HepG2 (cell line): Measurements from ENCODE around the gene MYPN. TPM values are rescaled to one million over a fixed set of nuclear protein-coding genes. Genes with fewer than 3 reads are reported as not detected.

Experiments used
- ATAC-seq: fragments of 200-7000 bp; cut with Tn5 transposase; 3 replicates; pipeline ENCODE4 v1.9.1; 2020; ENCODE audit warnings: mild to moderate bottlenecking, moderate library complexity
- BruUV-seq: library from RNA; stranded (reverse); fragments of 400-500 nt; replicated peaks from 2 replicates; lab custom pipeline; 2021; lab: Mats Ljungman, UMichigan
- CTCF ChIA-PET: fragments of 300-600 bp; formaldehyde crosslinking; extraction: SDS; loops from one replicate; lab custom pipeline; 2021; ENCODE audit warnings: low total read pairs, inconsistent platforms, low intra/inter-chr PET ratio; lab: Yijun Ruan, JAX
- POLR2A ChIA-PET: fragments of 350-600 bp; sonication (Branson Sonifier 250); formaldehyde crosslinking; loops from one replicate; lab custom pipeline; 2020; ENCODE audit warnings: antibody characterized with exemption, inconsistent platforms; lab: Yijun Ruan, JAX
- DNase-seq: peaks from one replicate; pipeline ENCODE4 v3.0.0-alpha.2; 2015; ENCODE audit warnings: low spot score
- FAIRE-seq: peaks from 3 replicates; lab custom pipeline; 2011; peaks lifted over from hg19 to GRCh38; lab: Jason Lieb, UNC
- H2AFZ ChIP-seq: one replicate; pipeline ENCODE4 v1.6.1; 2011; ENCODE audit warnings: low read length, inconsistent platforms
- H3K27ac ChIP-seq: fragments of 300-600 bp; 3 replicates; pipeline ENCODE4 v1.8.0; 2011; ENCODE audit warnings: mixed run types, mild to moderate bottlenecking, mixed read lengths, low read length, inconsistent platforms; ENCODE audit not compliant: insufficient read depth; ENCODE audit errors: extremely low read length
- H3K27me3 ChIP-seq, 2 experiments: fragments of 200-600 bp in 1 of 2; 2 replicates in 1 of 2; 3 replicates in 1 of 2; pipeline versions ENCODE4 v1.6.0 to v1.8.0; 2011; ENCODE audit warnings: low read length in 2 of 2, mild to moderate bottlenecking in 2 of 2, moderate library complexity in 2 of 2, inconsistent platforms in 1 of 2; ENCODE audit not compliant: insufficient read depth in 2 of 2, control insufficient read depth in 1 of 2
- H3K36me3 ChIP-seq, 2 experiments: fragments of 200-600 bp in 1 of 2; replicated peaks in 1 of 2; 2 replicates in 1 of 2; 3 replicates in 1 of 2; pipeline versions ENCODE4 v1.5.1 to v1.8.0; 2011; ENCODE audit warnings: low read length in 2 of 2, inconsistent platforms in 1 of 2; ENCODE audit not compliant: insufficient read depth in 2 of 2, control insufficient read depth in 1 of 2
- H3K4me1 ChIP-seq: 2 replicates; pipeline ENCODE4 v1.5.1; 2012; ENCODE audit warnings: low read length, inconsistent platforms; ENCODE audit not compliant: insufficient read depth
- H3K4me2 ChIP-seq: 2 replicates; pipeline ENCODE4 v1.6.0; 2011; ENCODE audit warnings: low read depth, low read length, inconsistent platforms
- H3K4me3 ChIP-seq, 3 experiments: fragments of 200-600 bp in 1 of 3; sonication (generic), shearing (Covaris generic) in 1 of 3; replicated peaks in 1 of 3; 2 replicates each; pipeline ENCODE4 v1.5.1; 2011 to 2016; ENCODE audit warnings: low read length in 3 of 3, inconsistent platforms in 2 of 3, low read depth in 2 of 3, mild to moderate bottlenecking in 2 of 3, control low read depth in 1 of 3, mixed read lengths in 1 of 3; ENCODE audit not compliant: insufficient read depth in 1 of 3
- H3K79me2 ChIP-seq: one replicate; pipeline ENCODE4 v1.6.1; 2011; ENCODE audit warnings: low read length, inconsistent platforms; ENCODE audit not compliant: insufficient read depth
- H3K9ac ChIP-seq: 2 replicates; pipeline ENCODE4 v1.6.0; 2011; ENCODE audit warnings: mild to moderate bottlenecking, low read depth, low read length, inconsistent platforms; ENCODE audit not compliant: insufficient read depth
- H3K9me3 ChIP-seq: 2 replicates; pipeline ENCODE4 v1.5.1; 2012; ENCODE audit warnings: mild to moderate bottlenecking, low read length
- H4K20me1 ChIP-seq: 2 replicates; pipeline ENCODE4 v1.6.0; 2011; ENCODE audit warnings: inconsistent platforms, mild to moderate bottlenecking, low read length, moderate library complexity; ENCODE audit not compliant: insufficient read depth
- ARNT ChIP-seq: fragments of 450-650 bp; IDR thresholded peaks from 2 replicates; pipeline ENCODE4 v1.6.1; 2017
- EHMT2 ChIP-seq: fragments of 200-600 bp; sonication (generic); IDR thresholded peaks from 2 replicates; pipeline ENCODE4 v1.7.0; 2017; ENCODE audit warnings: antibody characterized with exemption, low read depth, low read length, borderline replicate concordance
- PRPF4 ChIP-seq: fragments of 200-400 bp; formaldehyde crosslinking; IDR thresholded peaks from 2 replicates; pipeline ENCODE4 v1.6.1; 2016; ENCODE audit warnings: low read length, low read depth; ENCODE audit not compliant: poor library complexity, severe bottlenecking
- ZNF296 ChIP-seq: sonication (generic); formaldehyde crosslinking; conservative IDR thresholded peaks from 2 replicates; pipeline ENCODE4 v1.5.0; 2020; ENCODE audit warnings: mild to moderate bottlenecking, missing genetic modification reagents
- ZNF605 ChIP-seq: sonication (generic); formaldehyde crosslinking; IDR thresholded peaks from 2 replicates; pipeline ENCODE4 v1.8.0; 2022; ENCODE audit warnings: mild to moderate bottlenecking, missing genetic modification reagents
- ZNF629 ChIP-seq: sonication (generic); formaldehyde crosslinking; conservative IDR thresholded peaks from 2 replicates; pipeline ENCODE4 v1.5.0; 2020; ENCODE audit warnings: missing genetic modification reagents
- ZNF780A ChIP-seq: sonication (generic); formaldehyde crosslinking; IDR thresholded peaks from 2 replicates; pipeline ENCODE4 v1.8.0; 2022; ENCODE audit warnings: mild to moderate bottlenecking, missing genetic modification reagents, moderate library complexity
- ZSCAN12 ChIP-seq: sonication (generic); formaldehyde crosslinking; IDR thresholded peaks from 2 replicates; pipeline ENCODE4 v1.9.0; 2021; ENCODE audit warnings: mild to moderate bottlenecking, missing genetic modification reagents
- WGBS: methylation state at CpG from one replicate; pipeline ENCODE4 v1.1.6; 2017; ENCODE audit warnings: low lambda C conversion rate; 5-methylcytosine and 5-hydroxymethylcytosine counted together
- in situ Hi-C: cut with HindIII; loops from 2 replicates; pipeline ENCODE4 v1.10.0; 2017; ENCODE audit warnings: low pct_unique_long_range_greater_than_20kb; ENCODE audit not compliant: extremely low pct_ligation_motif_present
- intact Hi-C: fragments of 100-400 bp; cut with micrococcal nuclease; formaldehyde crosslinking; loops from one replicate; pipeline ENCODE4 v1.10.0; 2022; ENCODE audit not compliant: unreplicated experiment
- polyA plus RNA-seq, 8 experiments: library from polyadenylated mRNA; depleted of rRNA in 3 of 8; stranded (reverse) in 7 of 8; unstranded in 1 of 8; fragments of >200 nt; fragmentation: Illumina TruSeq in 4 of 8; extraction: Trizol in 4 of 8; gene quantifications; 2 replicates each; pipeline versions ENCODE4 v1.2.1 to v1.2.3, GENCODE V29; 2011 to 2016; ENCODE audit warnings: low read depth in 4 of 8, missing spikeins in 1 of 8, mixed read lengths in 1 of 8; ENCODE audit not compliant: insufficient read depth in 1 of 8
- total RNA-seq, 5 experiments: library from RNA; depleted of rRNA; stranded (reverse); fragments of >200 nt; fragmentation: Illumina TruSeq; extraction: Trizol; gene quantifications; 2 replicates each; pipeline ENCODE4 v1.2.3, GENCODE V29; 2016; ENCODE audit warnings: low read depth in 1 of 5
- TF ChIP-seq, protein P1 (sequence below), 2 experiments: sonication (generic) in 1 of 2; formaldehyde crosslinking in 1 of 2; IDR thresholded peaks; 2 replicates each; pipeline versions ENCODE4 v1.4.0 to v1.6.1; 2016 to 2020; ENCODE audit warnings: borderline replicate concordance in 1 of 2, low read depth in 1 of 2, mild to moderate bottlenecking in 1 of 2, missing genetic modification reagents in 1 of 2
- TF ChIP-seq, protein P2 (sequence below): IDR thresholded peaks from 2 replicates; pipeline ENCODE4 v1.6.1; 2016; ENCODE audit warnings: missing compliant biosample characterization, missing genetic modification reagents, borderline replicate concordance

Gene MYPN
- total and polyA plus RNA-seq, 2 of the 13 experiments (the other 11 are each of a cell fraction or from before 2014, with no cell fraction given): not detected

DNA sequence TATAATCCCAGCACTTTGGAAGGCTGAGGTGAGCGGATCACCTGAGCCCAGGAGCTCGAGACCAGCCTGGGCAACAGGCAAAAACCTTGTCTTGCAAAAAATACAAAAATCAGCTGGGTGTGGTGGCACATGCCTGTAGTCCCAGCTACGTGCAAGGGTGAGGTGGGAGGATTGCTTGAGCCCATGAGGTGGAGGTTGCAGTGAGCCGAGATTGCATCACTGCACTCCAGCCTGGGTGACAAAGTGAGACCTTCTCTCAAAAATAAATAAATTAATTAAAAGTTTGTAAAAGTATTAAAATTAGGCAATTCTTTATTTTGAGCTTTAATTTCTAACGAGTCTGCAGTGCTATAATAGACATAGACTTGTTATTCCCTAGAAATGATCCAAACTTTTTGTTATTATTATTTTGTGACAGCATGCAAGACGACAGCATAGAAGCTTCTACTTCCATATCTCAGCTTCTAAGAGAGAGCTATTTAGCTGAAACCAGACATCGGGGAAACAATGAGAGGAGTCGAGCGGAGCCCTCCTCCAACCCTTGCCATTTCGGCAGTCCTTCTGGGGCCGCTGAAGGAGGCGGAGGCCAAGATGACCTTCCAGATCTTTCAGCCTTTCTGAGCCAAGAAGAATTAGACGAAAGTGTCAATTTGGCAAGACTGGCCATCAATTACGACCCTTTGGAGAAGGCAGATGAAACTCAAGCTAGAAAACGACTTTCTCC is 11.9 kb downstream of the MYPN start (continued):
- TF ChIP-seq, protein P1, sequence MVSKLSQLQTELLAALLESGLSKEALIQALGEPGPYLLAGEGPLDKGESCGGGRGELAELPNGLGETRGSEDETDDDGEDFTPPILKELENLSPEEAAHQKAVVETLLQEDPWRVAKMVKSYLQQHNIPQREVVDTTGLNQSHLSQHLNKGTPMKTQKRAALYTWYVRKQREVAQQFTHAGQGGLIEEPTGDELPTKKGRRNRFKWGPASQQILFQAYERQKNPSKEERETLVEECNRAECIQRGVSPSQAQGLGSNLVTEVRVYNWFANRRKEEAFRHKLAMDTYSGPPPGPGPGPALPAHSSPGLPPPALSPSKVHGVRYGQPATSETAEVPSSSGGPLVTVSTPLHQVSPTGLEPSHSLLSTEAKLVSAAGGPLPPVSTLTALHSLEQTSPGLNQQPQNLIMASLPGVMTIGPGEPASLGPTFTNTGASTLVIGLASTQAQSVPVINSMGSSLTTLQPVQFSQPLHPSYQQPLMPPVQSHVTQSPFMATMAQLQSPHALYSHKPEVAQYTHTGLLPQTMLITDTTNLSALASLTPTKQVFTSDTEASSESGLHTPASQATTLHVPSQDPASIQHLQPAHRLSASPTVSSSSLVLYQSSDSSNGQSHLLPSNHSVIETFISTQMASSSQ (IDR thresholded peaks at IDR 0.05; ENCODE audit: low read depth): no peak
- TF ChIP-seq, protein P1 (CRISPR knock-in tag; IDR thresholded peaks at IDR 0.05; ENCODE audit: borderline replicate concordance): no peak
- TF ChIP-seq ZSCAN12 (CRISPR knock-in tag): no peak
- no peak for TF ChIP-seq PRPF4

DNA sequence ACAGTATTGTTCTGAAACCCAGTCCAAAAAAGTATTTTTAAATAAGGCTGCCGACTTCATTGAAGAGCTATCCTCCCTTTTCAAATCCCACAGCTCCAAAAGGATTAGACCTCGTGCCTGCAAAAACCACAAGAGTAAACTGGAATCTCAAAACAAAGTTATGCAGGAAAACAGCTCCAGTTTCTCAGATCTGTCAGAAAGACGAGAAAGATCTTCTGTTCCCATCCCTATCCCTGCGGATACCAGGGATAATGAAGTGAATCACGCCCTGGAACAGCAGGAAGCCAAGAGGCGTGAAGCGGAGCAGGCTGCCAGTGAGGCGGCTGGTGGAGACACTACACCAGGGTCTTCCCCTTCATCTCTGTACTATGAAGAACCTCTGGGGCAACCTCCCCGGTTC is 12.6 kb downstream of the MYPN start:
- Histone ChIP-seq H3K36me3 (no peaks in the 10 kb centered on the region), H3K9ac (no peak overlapping the region), H3K27me3 (0 out of 5 replicates have a peak, but pooled peaks cover 0 to 2% of the 10 kb centered on the region in 2 experiments), H3K27ac (no peak overlapping the region), H3K9me3 (no peaks in the 10 kb centered on the region), H3K4me2 (no peak overlapping the region), H3K79me2 (no peaks in the 10 kb centered on the region), H4K20me1 (no peaks in the 10 kb centered on the region), H3K4me3 (no peak overlapping the region), H3K4me1 (no peaks in the 10 kb centered on the region), H2AFZ (no peak overlapping the region)
- ChIA-PET CTCF (no interaction called here), POLR2A (no interaction called here)
- BruUV-seq: no TSS peak
- TF ChIP-seq ZNF629 (CRISPR knock-in tag) (no peak), ZNF296 (CRISPR knock-in tag) (no peak), ARNT (no peak), EHMT2 (no peak), ZNF780A (CRISPR knock-in tag) (no peak), ZNF605 (no peak)
- TF ChIP-seq, protein P2, sequence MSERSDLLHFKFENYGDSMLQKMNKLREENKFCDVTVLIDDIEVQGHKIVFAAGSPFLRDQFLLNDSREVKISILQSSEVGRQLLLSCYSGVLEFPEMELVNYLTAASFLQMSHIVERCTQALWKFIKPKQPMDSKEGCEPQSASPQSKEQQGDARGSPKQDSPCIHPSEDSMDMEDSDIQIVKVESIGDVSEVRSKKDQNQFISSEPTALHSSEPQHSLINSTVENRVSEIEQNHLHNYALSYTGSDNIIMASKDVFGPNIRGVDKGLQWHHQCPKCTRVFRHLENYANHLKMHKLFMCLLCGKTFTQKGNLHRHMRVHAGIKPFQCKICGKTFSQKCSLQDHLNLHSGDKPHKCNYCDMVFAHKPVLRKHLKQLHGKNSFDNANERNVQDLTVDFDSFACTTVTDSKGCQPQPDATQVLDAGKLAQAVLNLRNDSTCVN (CRISPR knock-in tag): no peak
- in situ Hi-C loops (no loop called here), intact Hi-C loops (no loop called here)
- no peak for ATAC-seq
- whole genome bisulfite sequencing: 53% methylated on average over 9 of the region's 9 CpGs
- DNase-seq: no peak
- FAIRE-seq: no peak
